Kidney tubule cell (primary cell): Measurements from ENCODE around the gene TMEM59.
"Not testable (repeated sequence)": the region's sequence is repeated elsewhere in the genome, so short reads cannot be mapped to it uniquely, and the experiment has no call there.

ENCODE experiments used
- DNase-seq: peaks from one replicate; pipeline ENCODE4 v3.0.0-alpha.2; 2018; ENCODE audit warnings: low spot score

The TMEM59 gene

DNA sequence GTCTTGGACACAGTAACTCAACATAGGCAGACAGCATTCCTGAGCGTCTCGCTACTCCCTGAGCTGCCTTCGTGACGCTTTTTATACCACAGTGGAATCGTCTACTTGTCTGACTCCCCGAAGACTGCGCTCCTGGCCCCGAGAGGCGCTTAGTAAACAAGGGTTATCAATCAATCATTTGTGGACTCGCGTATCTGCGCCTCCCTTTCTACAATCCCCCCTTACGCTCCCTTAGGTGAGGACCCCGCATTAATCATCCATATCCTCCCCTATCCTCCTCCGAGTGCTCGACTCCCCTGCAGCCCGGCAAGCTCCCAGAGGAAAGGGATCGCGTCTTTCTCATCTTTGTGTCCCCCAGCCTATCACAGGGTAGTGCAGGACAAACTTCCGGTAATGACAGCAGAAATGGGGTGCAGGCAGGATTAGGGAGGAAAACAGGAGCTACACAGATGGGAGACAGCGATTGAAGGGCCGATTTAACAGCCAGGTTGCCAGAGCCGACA, 522 bp downstream of the TMEM59 start:
- DNase-seq, result peak; percentile 63

DNA sequence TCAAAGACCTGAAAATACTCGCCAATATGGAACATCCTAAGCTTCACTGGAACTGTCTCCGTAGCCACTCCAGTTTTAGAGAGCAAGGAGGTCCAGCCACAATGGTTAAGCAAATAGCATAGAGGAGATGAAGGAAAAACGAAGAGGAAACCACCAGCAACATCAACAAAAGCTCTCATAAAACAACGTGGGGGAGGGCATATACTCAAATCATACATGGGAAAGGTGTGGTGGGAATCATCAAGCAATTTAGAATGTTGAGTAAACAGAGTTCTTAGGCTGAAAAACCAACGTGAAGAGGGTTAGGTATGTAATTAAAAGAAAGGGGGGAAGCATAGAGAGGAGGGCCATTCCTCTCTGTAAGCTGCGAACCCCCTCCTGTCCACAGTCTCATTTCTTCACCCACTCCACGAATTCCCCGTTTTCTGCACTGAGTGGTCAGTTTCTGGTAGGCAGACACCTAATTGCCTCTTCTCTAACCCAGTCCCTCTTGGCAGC, 1.0 kb downstream of the TMEM59 start:
- DNase-seq, result peak; percentile 18

- DNase-seq, result not testable (repeated sequence)
Measured at GRCh38 chr1:54050435-54050834, 2.6 kb downstream of the TMEM59 start.

GRCh38 chr1:54047384-54048305, 5.4 kb downstream of the TMEM59 start:
- DNase-seq, result no peak

DNA sequence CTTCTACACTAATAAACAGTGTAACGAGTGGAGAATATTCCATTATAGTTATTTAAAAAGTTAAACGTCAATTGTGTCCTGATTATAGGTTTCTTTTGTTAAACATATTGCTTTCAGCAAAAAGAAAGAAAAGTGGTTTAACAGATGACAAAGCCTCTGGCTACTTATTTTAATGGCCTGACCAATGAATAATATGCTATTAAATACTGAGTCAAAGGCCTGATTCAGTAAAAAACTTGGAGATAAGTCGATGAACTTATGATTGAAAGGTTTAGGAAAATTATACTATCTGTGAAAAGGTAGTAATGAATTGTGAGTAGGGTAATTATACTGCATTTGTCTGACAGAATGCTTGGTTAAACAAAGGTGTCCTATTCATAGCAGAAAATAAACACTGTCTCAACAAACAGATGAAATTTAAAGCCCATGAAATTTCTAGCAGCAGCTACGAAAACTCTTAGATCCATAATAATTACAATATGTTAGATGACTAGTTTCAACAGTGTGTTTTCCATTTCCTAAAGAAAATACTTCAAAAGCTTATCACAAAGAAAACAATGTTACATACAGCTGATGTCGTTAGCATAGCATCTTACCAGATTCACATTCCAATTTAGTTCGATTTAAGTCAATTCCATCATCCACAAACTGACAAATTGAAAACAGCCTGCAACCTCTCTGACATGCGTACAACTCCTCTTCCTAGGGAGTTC, 6.2 kb downstream of the TMEM59 start:
- DNase-seq, result no peak

- DNase-seq, result no peak
Measured at GRCh38 chr1:54045496-54045895, 7.5 kb downstream of the TMEM59 start.

- no peak for DNase-seq
Measured at GRCh38 chr1:54041806-54042205, 11.2 kb downstream of the TMEM59 start.

DNA sequence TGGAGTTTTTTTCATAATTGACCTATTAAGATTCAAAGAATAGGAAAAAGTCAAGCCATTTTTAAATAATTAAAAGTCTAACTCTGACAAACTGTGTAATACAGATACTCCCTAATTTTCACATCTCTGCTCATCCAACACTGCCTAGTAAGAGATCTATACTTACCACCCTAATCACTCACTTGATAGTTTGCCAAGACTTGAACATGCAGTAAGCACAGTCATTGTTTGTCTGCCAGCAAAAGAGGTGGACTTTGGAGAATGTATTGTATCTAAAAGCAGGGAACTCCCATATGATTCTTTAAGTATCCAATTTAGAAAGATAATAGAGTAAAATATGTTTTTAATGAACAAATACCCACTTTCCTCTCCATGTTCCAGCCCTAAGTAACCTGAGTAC, 15.5 kb downstream of the TMEM59 start:
- DNase-seq, result no peak

GRCh38 chr1:54028306-54029251, 24.4 kb downstream of the TMEM59 start:
- DNase-seq, result no peak

DNA sequence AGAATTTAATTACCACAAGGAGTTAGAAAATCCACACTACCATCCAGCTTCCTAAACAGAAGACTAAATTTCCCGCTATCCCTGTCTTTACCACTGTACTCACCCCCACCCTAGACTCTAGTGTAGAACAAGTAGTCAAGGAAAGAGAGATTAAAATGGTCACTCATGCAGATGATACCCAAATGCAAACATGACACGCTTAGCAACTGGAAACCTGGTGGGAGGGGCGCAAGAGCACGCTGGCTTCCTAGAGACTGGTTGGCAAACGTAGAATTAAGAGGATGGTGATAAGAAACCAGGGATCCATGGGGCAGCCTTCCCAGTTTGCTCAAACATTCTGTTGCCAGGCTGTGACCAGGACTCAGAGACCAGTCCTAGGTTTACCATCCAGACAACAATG, 25.2 kb downstream of the TMEM59 start:
- no peak for DNase-seq

DNA sequence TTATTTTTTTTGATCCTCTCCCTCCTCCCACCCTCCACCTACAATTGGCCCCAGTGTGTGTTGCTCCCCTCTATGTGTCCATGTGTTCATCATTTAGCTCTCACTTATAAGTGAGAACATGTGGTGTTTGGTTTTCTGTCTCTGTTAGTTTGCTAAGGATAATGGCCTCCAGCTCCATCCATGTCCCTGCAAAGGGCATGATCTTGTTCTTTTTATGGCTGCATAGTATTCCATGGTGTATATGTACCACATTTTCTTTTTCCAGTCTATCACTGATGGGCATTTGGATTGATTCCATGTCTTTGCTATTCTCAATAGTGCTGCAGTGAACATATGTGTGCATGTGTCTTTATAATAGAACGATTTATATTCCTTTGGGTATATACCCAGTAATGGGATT, 28.2 kb downstream of the TMEM59 start:
- not testable (repeated sequence) for DNase-seq

- no peak for DNase-seq
Measured at GRCh38 chr1:54024358-54024757, 28.6 kb downstream of the TMEM59 start.

- not testable (repeated sequence) for DNase-seq
Measured at GRCh38 chr1:54019562-54020176, 33.3 kb downstream of the TMEM59 start.

GRCh38 chr1:54018635-54019034, 34.4 kb downstream of the TMEM59 start:
- DNase-seq, result no peak

- DNase-seq, result no peak
Measured at GRCh38 chr1:54017979-54018378, 35.0 kb downstream of the TMEM59 start, which contains the start of gene LDLRAD1. LDLRAD1 (minus strand) TSS chr1:54018186; CDS start chr1:54018112, 74 bp downstream.

DNA sequence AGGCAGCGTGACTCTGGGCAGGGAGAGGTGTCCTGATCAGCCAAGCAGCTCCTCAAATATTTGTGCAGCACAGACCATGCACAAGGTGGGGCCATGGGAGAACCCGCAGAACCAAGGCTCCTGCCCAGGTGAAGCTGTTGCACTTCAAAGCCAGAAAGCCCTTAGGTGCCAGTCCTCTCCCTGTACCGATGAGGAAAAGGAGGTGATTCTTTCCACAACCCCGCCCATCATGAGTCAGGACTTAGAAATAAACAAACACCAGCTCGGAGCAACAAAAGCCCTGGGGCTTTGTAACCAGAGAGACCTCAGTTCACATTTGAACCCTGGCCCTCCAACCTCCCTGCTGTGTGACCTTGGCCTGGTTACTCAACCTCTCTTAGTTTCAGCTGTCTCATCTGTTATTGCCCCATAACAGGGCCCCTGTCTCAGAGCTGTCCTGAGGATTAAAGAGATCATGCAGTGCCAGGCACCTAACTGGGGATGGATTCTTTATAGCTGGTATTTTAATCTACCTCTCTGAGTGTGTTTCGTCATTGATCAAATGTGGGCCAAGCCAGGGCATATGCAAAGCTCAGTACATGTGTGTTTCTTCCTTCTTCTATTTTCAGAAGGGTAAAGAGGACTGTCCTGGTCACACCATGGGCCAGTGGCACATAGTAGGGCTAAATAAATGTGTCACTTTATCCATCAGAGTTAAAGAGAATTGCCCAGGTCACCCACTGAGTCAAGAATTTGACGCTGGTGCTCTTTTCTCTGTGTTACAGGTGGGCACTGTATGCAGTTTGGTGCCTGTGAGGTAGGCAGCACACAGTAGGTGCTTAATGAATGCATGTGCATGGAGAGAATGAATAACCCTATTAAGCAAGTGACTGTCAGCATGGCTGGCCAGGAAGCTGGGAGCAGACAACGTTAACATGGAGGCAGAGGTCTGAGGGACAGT, 36.4 kb downstream of the TMEM59 start:
- peak; percentile 70 for DNase-seq

DNA sequence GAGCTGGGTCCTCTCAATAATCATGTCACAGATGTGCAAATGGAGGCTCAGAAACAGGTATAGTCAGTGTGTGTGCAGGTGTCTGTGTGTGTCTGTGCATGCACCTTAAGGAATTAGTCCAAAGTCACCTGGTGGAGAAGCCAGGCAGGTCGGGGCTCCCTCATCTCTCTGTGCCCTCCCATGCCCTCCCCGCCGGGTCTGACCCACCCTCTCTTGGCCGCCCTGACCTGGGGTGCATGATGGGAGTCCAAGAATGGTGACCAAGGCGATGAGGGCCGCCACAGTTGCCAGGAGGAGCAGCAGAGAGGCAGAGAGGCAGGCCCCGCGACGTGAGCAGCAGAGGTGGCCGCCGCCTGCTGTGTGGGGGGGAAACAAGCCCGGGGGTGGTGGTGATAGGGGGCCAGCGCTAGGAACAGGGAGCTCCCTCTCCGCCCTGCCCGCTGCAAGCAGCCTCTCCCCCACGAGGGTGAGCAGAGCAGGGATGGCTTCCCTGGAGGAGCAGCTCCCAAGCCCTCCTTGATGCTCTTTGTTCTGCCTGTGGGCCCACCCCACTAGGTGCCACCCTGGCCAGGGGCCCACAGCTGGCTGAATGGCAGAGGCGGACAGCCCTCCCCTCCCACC, 38.9 kb downstream of the TMEM59 start:
- DNase-seq, result no peak

GRCh38 chr1:54013393-54014008, 39.5 kb downstream of the TMEM59 start:
- no peak for DNase-seq

DNA sequence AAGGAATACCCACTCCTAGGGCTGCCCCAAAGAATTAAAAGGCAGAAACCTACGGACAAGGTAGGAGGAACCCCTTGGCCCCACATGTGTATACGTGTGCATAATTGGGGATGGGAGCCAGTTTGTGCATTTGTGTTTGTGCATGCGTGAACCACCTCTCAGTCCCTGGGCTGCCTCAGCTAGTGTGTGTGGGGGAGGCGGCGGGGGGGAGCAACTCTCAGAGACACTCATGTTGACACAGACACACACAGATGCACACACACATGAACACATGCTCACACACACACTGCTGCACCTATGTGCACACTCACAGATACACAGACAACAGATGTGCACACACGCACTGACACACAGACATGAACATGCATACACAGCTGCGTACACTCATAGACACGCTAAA, 40.1 kb downstream of the TMEM59 start:
- DNase-seq, result no peak
